Gastroesophageal sphincter (tissue), 4 donors: ENCODE results near the gene TNFRSF8. TPM values are rescaled to one million over a fixed set of nuclear protein-coding genes. Genes with fewer than 3 reads are reported as not detected.

Experiments
- ATAC-seq: fragments of 150-250 bp; one replicate; pipeline ENCODE4 v1.9.1; 2016; ENCODE audit warnings: mild to moderate bottlenecking, moderate library complexity
- H3K27ac ChIP-seq, 4 donors: fragments of 200-600 bp; sonication (generic) in 3 of 4; 1 replicate in 3 of 4; 2 replicates in 1 of 4; pipeline ENCODE4 v1.5.1; 2016 to 2019
- H3K27me3 ChIP-seq: fragments of 200-600 bp; sonication (generic); one replicate; pipeline ENCODE4 v1.5.1; 2019
- H3K36me3 ChIP-seq, 2 donors: fragments of 200-600 bp; sonication (generic); one replicate each; pipeline ENCODE4 v1.5.1; 2019; ENCODE audit warnings: control low read depth in 1 of 2
- H3K4me1 ChIP-seq, 3 donors: fragments of 200-600 bp; sonication (generic); 1 replicate in 2 of 3; 2 replicates in 1 of 3; pipeline ENCODE4 v1.5.1; 2016 to 2019; ENCODE audit warnings: control low read depth in 2 of 3
- H3K4me3 ChIP-seq, 2 donors: fragments of 200-600 bp; sonication (generic); one replicate each; pipeline ENCODE4 v1.5.1; 2019; ENCODE audit warnings: mild to moderate bottlenecking in 1 of 2, moderate library complexity in 1 of 2
- H3K9me3 ChIP-seq, 3 donors: fragments of 200-600 bp; sonication (generic); one replicate each; pipeline ENCODE4 v1.5.1; 2017 to 2019; ENCODE audit warnings: control low read depth in 2 of 3
- EP300 ChIP-seq: sonication (generic); formaldehyde crosslinking; IDR thresholded peaks from one replicate; pipeline ENCODE4 v1.6.1; 2017; ENCODE audit warnings: antibody characterized with exemption, mild to moderate bottlenecking
- POLR2A ChIP-seq, 2 donors: fragments of 450-650 bp; IDR thresholded peaks; one replicate each; pipeline ENCODE4 v1.6.1; 2017; ENCODE audit warnings: antibody characterized with exemption in 2 of 2, mild to moderate bottlenecking in 2 of 2, moderate library complexity in 1 of 2
- POLR2AphosphoS5 ChIP-seq: sonication (generic); formaldehyde crosslinking; IDR thresholded peaks from one replicate; pipeline ENCODE4 v1.6.1; 2017; ENCODE audit warnings: antibody characterized with exemption
- WGBS, 2 donors: methylation state at CpG; one replicate each; pipeline ENCODE4 v1.1.5; 2018; ENCODE audit warnings: low coverage in 1 of 2; 5-methylcytosine and 5-hydroxymethylcytosine counted together
- total RNA-seq, 4 donors: library from RNA; depleted of rRNA; stranded (reverse); fragments of >200 nt; gene quantifications; one replicate each; pipeline ENCODE4 v1.1.0, GENCODE V29; 2016
- TF ChIP-seq, protein P1 (sequence below), 4 experiments: fragments of 200-600 bp in 2 of 4; fragments of 450-650 bp in 2 of 4; sonication (generic) in 1 of 4; IDR thresholded peaks; one replicate each; pipeline ENCODE4 v1.5.1; 2017 to 2019; ENCODE audit warnings: antibody characterized with exemption in 4 of 4, mild to moderate bottlenecking in 2 of 4, moderate library complexity in 2 of 4

Gene TNFRSF8
- total RNA-seq, 4 donors from 2014 or later, result 0.47 to 4.2 (median 1.4) TPM

GRCh38 chr1:12051361-12051760, 11.7 kb upstream of the TNFRSF8 start:
- H3K36me3 ChIP-seq, result no peaks in the 10 kb centered on the region
- H3K4me3 ChIP-seq, result no peak overlapping the region
- TF ChIP-seq EP300 (no peak), POLR2A (IDR thresholded peaks at IDR 0.05) (no peak), POLR2AphosphoS5 (no peak)
- TF ChIP-seq, protein P1, sequence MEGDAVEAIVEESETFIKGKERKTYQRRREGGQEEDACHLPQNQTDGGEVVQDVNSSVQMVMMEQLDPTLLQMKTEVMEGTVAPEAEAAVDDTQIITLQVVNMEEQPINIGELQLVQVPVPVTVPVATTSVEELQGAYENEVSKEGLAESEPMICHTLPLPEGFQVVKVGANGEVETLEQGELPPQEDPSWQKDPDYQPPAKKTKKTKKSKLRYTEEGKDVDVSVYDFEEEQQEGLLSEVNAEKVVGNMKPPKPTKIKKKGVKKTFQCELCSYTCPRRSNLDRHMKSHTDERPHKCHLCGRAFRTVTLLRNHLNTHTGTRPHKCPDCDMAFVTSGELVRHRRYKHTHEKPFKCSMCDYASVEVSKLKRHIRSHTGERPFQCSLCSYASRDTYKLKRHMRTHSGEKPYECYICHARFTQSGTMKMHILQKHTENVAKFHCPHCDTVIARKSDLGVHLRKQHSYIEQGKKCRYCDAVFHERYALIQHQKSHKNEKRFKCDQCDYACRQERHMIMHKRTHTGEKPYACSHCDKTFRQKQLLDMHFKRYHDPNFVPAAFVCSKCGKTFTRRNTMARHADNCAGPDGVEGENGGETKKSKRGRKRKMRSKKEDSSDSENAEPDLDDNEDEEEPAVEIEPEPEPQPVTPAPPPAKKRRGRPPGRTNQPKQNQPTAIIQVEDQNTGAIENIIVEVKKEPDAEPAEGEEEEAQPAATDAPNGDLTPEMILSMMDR (IDR thresholded peaks at IDR 0.05), result no peak
- WGBS, 2 donors, result 83% methylated on average over 1 of the region's 1 CpG; no CpG with 5 or more reads in 1 of the 2 donors
- no peaks in the 10 kb centered on the region for H3K9me3 ChIP-seq
- H3K27me3 ChIP-seq, result peaks cover 26% of the 10 kb centered on the region
- H3K4me1 ChIP-seq, result peaks cover 0 to 20% (median 7%) of the 10 kb centered on the region in 3 donors
- ATAC-seq, result no peak
- H3K27ac ChIP-seq, result no peak overlapping the region

DNA sequence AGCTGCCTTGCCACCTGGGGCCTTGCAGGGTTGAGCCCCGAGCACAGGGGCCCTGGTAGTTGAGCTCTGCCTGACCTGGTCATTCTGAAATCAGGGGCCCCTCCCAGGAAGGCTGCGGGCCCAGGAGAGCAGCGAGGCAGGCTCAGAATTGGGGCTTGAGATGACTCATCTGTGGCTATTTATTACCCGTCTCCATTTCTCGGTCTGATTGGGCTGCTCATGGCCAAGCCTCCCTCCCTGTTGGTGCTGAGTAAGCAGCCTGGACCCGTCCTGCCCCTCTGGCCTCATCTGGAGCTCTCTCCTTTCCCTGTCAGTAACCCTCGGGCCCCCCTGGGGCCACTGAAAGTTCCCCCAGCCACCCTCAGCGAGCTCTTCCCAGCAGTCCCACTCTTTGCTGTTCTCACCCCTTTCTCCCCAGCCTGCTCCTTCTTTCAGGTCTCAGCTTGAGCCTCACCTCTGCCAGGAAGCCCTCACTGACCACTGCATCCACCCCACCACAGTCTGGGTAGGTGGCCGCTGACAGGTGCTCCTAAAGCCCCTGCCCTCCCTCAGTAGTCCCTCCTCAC, 11.0 kb upstream of the TNFRSF8 start:
- no peak for TF ChIP-seq POLR2AphosphoS5
- no peak for TF ChIP-seq POLR2A (IDR thresholded peaks at IDR 0.05)
- TF ChIP-seq, protein P1 (IDR thresholded peaks at IDR 0.05), result no peak
- no peak for TF ChIP-seq EP300
- Histone ChIP-seq H3K27ac (peak overlapping the region in 1 of 4 donors; percentile 9), H3K4me1 (peaks cover 0 to 20% (median 7%) of the 10 kb centered on the region in 3 donors), H3K27me3 (peaks cover 19% of the 10 kb centered on the region), H3K9me3 (no peaks in the 10 kb centered on the region), H3K4me3 (no peak overlapping the region), H3K36me3 (no peaks in the 10 kb centered on the region)
- ATAC-seq, result peak; percentile 89
- WGBS, 2 donors, result 10 to 30% methylated on average over 5 of the region's 9 CpGs

DNA sequence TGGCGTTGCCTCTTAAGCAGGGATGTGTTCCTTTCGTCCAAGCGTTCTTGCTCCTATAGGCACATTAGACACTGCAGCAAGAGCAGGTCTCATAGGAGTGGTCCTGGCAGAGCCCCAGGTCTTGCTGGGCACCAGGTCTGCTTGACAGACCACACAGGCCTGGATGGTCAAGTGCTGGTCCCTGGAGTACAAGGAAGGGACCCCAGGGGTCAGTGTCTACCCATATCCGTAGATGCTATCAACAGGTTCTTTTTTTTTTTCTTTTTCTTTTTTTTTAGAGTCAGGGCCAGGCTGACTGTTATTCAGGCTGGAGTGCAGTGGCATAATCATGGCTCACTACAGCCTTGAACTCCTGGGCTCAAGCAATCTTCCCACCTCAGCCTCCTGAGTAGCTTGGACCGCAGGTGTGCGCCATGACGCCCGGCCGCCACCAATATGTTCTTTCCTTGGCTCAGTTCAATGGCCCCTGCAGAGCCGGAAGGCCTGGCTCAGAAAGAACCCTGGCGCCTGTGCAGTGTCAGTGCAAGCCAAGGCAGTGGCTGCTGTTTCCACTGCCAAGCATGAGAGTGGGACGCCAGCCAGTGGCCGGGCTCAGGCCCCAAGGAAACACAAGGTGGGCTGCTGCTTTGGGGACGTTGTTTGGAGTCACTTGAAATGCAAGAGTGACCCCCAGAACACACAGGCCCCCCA, 10.0 kb upstream of the TNFRSF8 start:
- ATAC-seq, result no peak

GRCh38 chr1:12053752-12054548, 9.2 kb upstream of the TNFRSF8 start:
- Histone ChIP-seq H3K4me1 (peaks cover 0 to 20% (median 7%) of the 10 kb centered on the region in 3 donors), H3K36me3 (no peaks in the 10 kb centered on the region), H3K27ac (no peak overlapping the region), H3K27me3 (peaks cover 2% of the 10 kb centered on the region), H3K9me3 (peaks cover 0 to 6% (median 0%) of the 10 kb centered on the region in 3 donors), H3K4me3 (no peak overlapping the region)
- WGBS, 2 donors, result 27 to 80% methylated on average over 3 of the region's 13 CpGs
- no peak for ATAC-seq
- TF ChIP-seq POLR2A (IDR thresholded peaks at IDR 0.05) (no peak), POLR2AphosphoS5 (no peak), EP300 (no peak)
- TF ChIP-seq, protein P1 (IDR thresholded peaks at IDR 0.05), result no peak

More for the DNA sequence above, 10.0 kb upstream of the TNFRSF8 start:
- Histone ChIP-seq H3K27ac (no peak overlapping the region), H3K27me3 (peaks cover 8% of the 10 kb centered on the region), H3K4me1 (peaks cover 0 to 20% (median 7%) of the 10 kb centered on the region in 3 donors), H3K9me3 (peaks cover 0 to 5% (median 0%) of the 10 kb centered on the region in 3 donors), H3K4me3 (no peak overlapping the region), H3K36me3 (no peaks in the 10 kb centered on the region)
- 72 to 75% methylated on average over 3 to 4 of the region's 14 CpGs for WGBS, 2 donors
- TF ChIP-seq POLR2A (IDR thresholded peaks at IDR 0.05) (no peak), EP300 (no peak)
- TF ChIP-seq, protein P1 (IDR thresholded peaks at IDR 0.05), result peak in 1 of 4 experiments; percentile 29
